GM08714 (cell line): ENCODE data around the gene GPR149.

Experiments used
- H3K4me3 ChIP-seq: fragments of 200-500 bp; sonication (Bioruptor generic); 2 replicates; pipeline ENCODE4 v1.5.1; 2014; ENCODE audit warnings: mild to moderate bottlenecking, low read length, inconsistent platforms
- ZNF274 ChIP-seq: IDR thresholded peaks from 2 replicates; pipeline ENCODE4 v1.6.1; 2012; ENCODE audit warnings: mild to moderate bottlenecking, low read depth, low read length

GPR149 gene

DNA sequence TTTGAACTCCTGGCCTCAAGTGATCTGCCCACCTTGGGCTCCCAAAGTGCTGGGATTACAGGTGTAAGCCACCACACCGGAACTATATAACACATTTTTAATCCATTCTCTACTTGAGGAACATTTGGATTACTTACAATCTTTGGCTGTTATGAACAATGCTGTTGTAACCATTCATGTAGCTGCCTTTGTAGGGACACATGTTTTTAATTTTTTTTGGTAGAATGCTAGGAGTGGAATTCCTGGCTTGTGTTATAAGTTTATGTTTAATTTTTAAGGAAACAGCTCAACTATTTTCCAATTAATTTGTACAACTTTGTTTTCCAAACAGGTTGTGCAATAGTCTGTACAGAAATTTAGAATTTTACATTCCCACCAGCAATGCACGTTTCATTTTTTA lies 51.7 kb downstream of the GPR149 start:
- TF ChIP-seq ZNF274, result no peak

DNA sequence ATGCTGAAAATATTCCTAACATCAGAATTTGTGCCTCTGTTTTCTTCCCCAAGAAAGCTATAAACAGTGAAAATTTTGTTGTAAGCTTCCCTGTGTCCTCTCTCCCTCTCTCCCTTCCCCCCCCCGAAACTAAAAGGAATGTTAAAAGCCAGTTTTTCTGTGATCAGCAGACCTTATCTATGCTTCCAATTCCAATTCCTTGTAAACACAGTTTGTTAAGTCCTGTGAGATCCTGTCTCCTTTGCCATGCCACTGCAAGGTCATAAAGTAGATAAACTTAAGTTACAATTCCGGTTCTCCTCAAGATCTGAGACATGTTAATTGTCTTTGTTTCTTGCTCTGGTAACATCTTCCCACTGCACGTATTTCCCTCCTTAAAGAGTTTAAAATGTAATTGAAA lies 62.8 kb downstream of the GPR149 start:
- no peak overlapping the region for H3K4me3 ChIP-seq
- no peak for TF ChIP-seq ZNF274

More for the DNA sequence above, 51.7 kb downstream of the GPR149 start:
- H3K4me3 ChIP-seq, result no peak overlapping the region

DNA sequence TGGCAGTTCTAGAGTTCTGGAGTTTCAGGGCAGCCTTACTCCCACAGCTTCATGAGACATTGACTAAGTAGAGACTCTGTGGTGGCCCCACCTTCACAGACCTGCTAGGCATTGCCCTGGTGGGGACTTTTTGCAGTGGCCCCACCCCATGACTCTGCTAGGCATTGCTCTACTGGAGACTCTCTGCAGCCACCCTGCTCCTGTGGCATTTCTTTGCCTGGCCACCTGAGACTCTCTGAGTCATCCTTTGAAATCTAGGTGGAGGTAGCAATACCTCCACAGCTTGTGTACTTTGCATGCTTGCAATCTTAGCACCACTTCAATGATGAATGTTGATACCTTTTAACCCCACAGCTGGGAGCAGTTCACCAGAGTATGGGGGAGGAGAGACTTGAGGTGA lies 65.1 kb downstream of the GPR149 start:
- no peak for TF ChIP-seq ZNF274
- no peak overlapping the region for H3K4me3 ChIP-seq

DNA sequence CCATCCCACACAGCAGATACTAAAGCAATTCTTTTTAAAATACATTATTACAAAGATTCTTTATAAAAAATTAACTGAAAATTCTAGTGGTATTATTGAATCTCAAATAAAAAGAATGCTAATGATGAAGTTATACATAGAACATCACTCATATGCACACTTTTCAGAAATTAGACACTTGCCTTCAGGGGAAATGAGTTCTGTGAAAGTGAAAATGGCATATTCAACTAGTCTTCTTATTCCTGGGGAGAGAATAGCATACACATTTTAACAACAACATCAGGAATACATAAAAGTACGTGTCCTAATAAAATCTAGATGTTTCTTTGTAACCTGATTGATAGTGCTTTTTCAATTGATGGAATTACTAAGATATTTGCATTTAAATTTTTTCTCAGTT lies 68.9 kb downstream of the GPR149 start:
- H3K4me3 ChIP-seq, result no peak overlapping the region
- no peak for TF ChIP-seq ZNF274

DNA sequence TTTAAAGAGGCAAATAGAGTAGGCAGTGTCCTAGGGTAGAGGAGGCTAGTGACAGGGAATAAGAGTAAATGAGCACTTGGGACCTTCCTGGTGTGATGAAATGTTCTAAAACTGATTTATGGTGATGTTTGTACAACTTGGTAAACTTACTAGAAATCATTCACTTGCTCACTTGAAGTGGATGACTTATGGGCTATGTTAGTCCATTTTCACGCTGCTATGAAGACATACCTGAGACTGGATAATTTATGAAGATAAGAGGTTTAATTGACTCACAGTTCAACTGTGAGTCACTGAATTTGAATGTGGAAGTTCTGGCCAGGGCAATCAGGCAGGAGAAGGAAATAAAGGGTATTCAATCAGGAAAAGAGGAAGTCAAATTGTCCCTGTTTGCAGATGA lies 74.0 kb downstream of the GPR149 start:
- TF ChIP-seq ZNF274, result no peak
- H3K4me3 ChIP-seq, result no peak overlapping the region

DNA sequence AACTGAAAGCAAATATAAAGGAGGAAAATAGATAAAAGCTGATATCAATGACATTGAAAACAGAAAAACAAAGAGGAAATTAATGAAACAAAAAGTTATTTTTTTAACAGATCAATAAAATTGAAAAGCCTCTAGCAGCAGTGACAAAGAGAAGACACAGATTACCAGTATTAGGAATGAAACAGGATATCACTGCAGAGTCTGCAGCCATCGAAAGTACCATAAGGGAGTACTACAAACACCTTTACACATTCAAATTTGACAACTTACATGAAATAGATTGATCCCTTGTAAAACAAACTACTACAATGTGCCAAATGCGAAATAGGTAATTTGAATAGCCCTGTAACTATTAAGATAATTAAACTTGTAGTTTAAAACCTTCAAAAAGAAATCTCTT lies 80.8 kb downstream of the GPR149 start:
- TF ChIP-seq ZNF274, result no peak

DNA sequence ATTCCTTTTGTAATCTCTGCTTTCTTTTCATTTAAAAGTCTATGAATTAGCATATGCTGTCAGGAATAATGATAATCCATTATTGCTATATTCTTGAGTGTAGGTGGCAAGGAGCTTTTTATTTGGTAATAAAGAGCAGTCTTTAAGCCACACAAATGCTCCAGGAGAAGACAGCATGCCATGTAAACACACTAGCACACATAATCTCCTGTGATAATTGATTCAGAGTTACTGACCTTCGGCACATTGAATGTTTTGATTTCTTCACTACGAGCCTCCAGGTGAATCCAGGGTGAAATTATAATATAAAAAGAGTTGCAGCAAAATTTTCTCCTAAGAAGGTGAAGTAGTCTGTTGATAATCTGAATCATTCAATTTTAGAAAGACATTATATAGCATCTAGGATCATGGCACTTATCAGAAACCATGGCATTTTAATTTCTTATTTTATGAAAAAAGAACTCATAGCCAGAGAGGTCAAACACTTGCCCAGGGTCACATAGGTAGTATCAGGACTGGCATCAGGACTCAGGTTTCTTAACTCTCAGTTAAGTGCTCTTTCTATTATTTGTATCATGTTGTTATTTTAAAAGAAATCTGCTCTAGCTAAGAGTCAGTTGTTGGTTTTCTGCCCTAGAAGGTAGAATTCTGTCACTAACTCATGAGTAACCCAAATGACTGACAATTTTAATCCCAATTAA lies 84.4 kb downstream of the GPR149 start:
- TF ChIP-seq ZNF274, result no peak
- H3K4me3 ChIP-seq, result no peak overlapping the region

More for the DNA sequence above, 80.8 kb downstream of the GPR149 start:
- H3K4me3 ChIP-seq, result no peak overlapping the region

DNA sequence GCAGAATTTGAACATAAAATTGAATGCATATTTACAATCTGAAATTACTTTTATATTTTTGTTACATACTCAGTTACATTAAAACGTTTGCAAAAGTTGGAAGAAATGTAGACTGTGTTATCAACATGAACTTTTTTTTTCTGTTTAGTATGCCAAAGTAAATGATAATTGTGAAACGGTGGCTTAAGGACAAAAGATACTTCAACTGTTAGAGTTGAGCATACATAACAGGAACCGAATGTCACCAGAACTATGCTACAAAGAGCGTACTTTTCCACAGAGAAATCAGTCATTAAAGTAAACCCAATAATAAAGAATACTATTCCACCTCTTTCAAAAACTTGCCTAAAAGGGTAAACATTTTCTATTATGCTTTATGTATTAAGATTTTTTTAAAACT lies 91.4 kb downstream of the GPR149 start:
- H3K4me3 ChIP-seq, result no peak overlapping the region
- TF ChIP-seq ZNF274, result no peak

DNA sequence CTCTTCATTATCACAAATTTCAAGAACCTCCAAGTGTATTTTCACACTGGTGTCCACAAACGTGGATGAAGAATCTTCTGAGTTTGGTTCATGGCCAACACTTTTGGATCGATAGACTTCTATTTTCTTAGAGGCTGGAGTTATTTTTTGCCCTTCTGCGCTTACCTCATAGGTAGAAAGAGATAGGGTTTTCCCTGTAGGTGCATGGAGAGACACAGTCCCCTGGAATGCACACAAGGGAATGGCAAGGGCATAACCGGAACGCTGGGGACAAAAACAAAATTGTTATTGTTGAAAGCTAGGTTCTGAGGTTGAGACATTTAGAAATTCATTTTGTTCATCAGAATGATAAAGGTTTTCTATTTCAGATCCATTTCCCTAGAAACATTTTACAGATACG lies 92.0 kb downstream of the GPR149 start:
- H3K4me3 ChIP-seq, result no peak overlapping the region
- no peak for TF ChIP-seq ZNF274

DNA sequence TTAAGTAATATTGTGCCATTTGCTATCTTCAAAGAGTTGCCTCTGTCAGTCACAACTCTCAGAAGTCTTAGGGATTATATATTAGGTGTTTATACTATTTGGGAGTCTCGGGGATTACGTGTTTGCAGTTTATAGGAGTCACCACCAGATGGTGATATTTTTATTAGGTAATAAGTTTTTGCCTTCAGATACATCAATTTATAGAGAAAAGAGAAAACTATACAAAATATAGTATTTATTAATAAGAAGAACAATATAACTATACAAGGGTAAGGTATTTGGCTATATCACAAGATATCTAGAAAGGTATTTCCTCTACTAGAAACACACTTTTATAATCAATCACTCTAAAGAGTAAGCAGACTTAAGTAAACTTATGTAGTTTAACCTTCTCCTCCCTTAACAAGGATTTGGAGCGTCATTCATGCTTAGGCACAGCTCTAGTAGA lies 95.0 kb downstream of the GPR149 start:
- H3K4me3 ChIP-seq, result no peak overlapping the region
- TF ChIP-seq ZNF274, result no peak

DNA sequence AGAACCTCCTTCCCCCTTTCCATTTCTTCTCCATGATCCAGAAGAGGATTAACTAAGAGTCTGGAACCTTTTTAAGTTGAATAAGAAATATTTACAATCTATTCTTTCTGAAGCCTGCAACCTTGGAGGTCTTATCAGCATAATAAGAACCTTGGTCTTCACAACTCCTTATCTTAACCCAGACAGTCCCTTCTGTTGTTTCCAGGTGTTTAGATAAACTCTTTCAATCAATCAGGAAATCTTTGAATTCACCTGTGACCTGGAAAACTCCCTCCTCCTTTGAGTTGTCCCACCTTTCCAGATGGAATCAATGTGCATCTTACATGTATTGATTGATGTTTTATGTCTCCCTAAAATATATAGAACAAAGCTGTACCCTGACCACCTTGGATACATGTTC lies 102.1 kb downstream of the GPR149 start:
- no peak for TF ChIP-seq ZNF274
- no peak overlapping the region for H3K4me3 ChIP-seq

DNA sequence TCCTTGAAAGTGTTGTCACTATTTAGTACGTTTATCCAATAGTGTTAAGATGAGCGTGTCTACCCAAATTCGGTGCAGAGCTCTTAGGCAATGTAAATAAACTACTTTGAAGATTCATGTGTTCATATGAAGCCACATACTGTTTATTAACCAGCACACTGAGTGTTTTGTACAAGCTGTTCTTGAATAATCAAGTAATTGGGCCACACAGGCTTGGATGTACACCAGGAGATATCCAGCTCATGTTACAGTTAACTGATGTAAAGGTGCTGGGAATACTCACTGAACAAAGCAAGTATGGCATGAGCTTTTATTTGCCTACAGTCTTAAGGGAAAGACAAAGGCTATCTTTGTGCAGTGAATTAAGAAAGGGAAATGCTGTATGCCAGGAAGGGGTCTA lies 105.1 kb downstream of the GPR149 start:
- no peak for TF ChIP-seq ZNF274
- no peak overlapping the region for H3K4me3 ChIP-seq

DNA sequence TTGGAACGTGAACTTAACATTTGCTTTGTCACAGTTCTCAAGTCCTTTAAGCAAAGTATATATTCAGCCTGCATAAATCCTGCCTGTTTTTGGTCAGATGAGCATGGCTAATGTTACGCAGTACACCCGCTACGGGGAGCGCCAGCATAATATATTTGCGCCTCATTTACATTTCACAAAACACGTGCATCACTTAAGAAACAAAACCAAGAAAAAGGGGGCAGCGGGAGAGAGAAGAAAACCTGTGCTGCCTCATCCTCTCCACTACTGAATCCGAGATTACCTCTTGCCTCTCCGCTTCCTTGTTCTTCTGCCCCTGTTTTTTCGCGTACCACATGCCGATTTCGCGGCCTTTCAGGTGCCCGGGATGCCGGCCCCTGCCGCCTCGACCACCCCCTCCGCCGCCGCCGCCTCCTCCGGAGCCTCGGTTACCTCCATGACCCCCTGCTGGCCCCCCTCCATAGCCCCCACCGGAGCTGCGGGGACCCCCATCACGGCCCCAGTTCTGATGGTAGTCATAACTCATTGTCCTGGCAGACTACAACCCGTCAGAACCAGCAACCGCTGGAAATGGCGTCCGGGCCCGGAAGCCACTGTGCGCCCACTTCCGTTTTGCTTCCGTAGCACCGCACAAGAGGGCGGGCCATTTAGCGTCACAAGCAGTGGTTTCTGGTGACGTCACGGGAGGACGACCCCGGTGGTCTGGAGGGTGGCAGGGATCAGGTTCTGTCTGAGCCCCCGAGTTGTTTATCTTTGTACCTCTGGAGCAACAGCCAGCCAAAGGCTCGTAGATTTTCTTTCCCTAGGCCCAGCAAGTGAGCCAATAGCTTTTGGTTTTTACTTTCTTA lies 105.9 kb downstream of the GPR149 start, which contains the start of gene DHX36:
Gene DHX36 (minus strand): TSS at position 597 of the 848 bp plus-strand sequence. CDS start 71 bp downstream, at position 526.
- no peak for TF ChIP-seq ZNF274
- H3K4me3 ChIP-seq, result peak within 1 kb of the TSS; percentile 88

DNA sequence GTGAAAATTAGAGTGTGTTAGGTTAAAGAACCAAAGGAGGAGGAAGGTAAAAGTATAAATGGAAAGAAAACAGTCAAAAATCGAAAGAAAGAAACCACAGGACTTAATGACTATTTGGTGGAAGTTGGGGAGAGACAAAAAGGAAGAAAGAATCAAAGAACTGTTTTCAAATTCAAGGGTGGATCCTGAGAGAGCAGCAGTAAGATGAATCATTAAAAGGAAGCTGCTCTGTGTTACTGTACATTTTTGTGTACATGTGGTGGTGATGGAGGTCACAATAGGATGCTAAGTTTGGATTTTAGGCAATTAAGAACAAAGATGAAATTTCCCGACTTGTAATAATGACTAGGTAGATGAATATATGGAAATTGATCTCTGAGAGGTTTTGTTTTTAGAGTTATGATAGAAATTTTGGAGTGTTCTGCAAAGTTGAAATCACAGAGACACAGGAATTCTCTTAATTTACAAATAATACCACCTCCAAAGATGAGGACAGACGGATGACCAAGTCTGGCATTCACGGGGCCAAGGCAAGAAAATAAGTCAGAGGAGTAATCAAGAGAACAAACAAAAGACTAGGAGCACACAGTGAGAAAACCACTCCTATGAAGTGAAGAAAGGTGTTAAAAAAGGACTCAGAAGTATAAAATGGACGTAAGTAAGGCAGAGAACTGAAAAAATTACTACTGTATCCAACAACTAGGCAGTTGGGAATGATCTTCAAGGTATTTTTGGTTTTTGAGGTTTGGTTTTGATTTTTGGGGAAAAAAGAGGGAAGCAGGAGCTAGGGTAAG lies 112.8 kb downstream of the GPR149 start:
- no peak for TF ChIP-seq ZNF274
- H3K4me3 ChIP-seq, result no peak overlapping the region
